ENCODE measurements around the gene RPAP2.

RPAP2 gene

GRCh38 chr1:92447033-92447681 is 148.3 kb downstream of the RPAP2 start:
- DNase-seq (ENCODE audit: low spot score), result peak; percentile 22

- DNase-seq (ENCODE audit: low spot score), result no peak
Observed at GRCh38 chr1:92447976-92448375, 149.1 kb downstream of the RPAP2 start.
